Duodenal mucosa (tissue), 2 donors: ENCODE results near the gene TMEM63C.

Source experiments
- H3K27ac ChIP-seq: one replicate; pipeline ENCODE4 v1.7.0; 2013; ENCODE audit warnings: low read depth, low read length
- H3K27me3 ChIP-seq, 2 donors: one replicate each; pipeline ENCODE4 v1.7.0; 2013; ENCODE audit warnings: low read length in 2 of 2, control low read depth in 1 of 2; ENCODE audit not compliant: insufficient read depth in 2 of 2, control insufficient read depth in 1 of 2
- H3K36me3 ChIP-seq, 2 donors: one replicate each; pipeline ENCODE4 v1.7.0; 2013; ENCODE audit warnings: low read length in 2 of 2, control low read depth in 1 of 2; ENCODE audit not compliant: insufficient read depth in 2 of 2, control insufficient read depth in 1 of 2
- H3K4me1 ChIP-seq, 2 donors: one replicate each; pipeline ENCODE4 v1.7.0; 2013; ENCODE audit warnings: low read length in 2 of 2, control low read depth in 1 of 2; ENCODE audit not compliant: insufficient read depth in 2 of 2, control insufficient read depth in 1 of 2
- H3K4me3 ChIP-seq, 2 donors: one replicate each; pipeline ENCODE4 v1.7.0; 2013; ENCODE audit warnings: low read length in 2 of 2, low read depth in 1 of 2
- H3K9ac ChIP-seq, 2 donors: one replicate each; pipeline ENCODE4 v1.7.0; 2013; ENCODE audit warnings: low read length in 2 of 2, low read depth in 1 of 2
- H3K9me3 ChIP-seq, 2 donors: one replicate each; pipeline ENCODE4 v1.7.0; 2013; ENCODE audit warnings: low read length in 2 of 2, control low read depth in 1 of 2; ENCODE audit not compliant: control insufficient read depth in 1 of 2

Gene TMEM63C

GRCh38 chr14:77197988-77198387 is 16.4 kb downstream of the TMEM63C start:
- H3K36me3 ChIP-seq = no peaks in the 10 kb centered on the region
- H3K9me3 ChIP-seq = no peaks in the 10 kb centered on the region
- H3K27me3 ChIP-seq = no peaks in the 10 kb centered on the region
- H3K27ac ChIP-seq = no peak overlapping the region
- no peak overlapping the region for H3K4me3 ChIP-seq
- no peaks in the 10 kb centered on the region for H3K4me1 ChIP-seq
- no peak overlapping the region for H3K9ac ChIP-seq

- Histone ChIP-seq H3K27ac (no peak overlapping the region), H3K9me3 (no peaks in the 10 kb centered on the region), H3K27me3 (no peaks in the 10 kb centered on the region), H3K9ac (no peak overlapping the region), H3K4me1 (no peaks in the 10 kb centered on the region), H3K36me3 (no peaks in the 10 kb centered on the region), H3K4me3 (no peak overlapping the region)
Measured at GRCh38 chr14:77198561-77198960, 17.0 kb downstream of the TMEM63C start.

GRCh38 chr14:77199590-77199989 is 18.0 kb downstream of the TMEM63C start:
- Histone ChIP-seq H3K27ac (no peak overlapping the region), H3K4me3 (no peak overlapping the region)

GRCh38 chr14:77200406-77200985 is 18.9 kb downstream of the TMEM63C start:
- H3K4me3 ChIP-seq = no peak overlapping the region
- H3K27me3 ChIP-seq = peaks cover 0 to 3% of the 10 kb centered on the region in 2 donors
- H3K4me1 ChIP-seq = no peaks in the 10 kb centered on the region
- H3K9ac ChIP-seq = no peak overlapping the region
- no peaks in the 10 kb centered on the region for H3K36me3 ChIP-seq
- H3K27ac ChIP-seq = no peak overlapping the region
- H3K9me3 ChIP-seq = no peaks in the 10 kb centered on the region

More at GRCh38 chr14:77199590-77199989, 18.0 kb downstream of the TMEM63C start:
- Histone ChIP-seq H3K27me3 (peaks cover 0 to 3% of the 10 kb centered on the region in 2 donors), H3K4me1 (no peaks in the 10 kb centered on the region), H3K36me3 (no peaks in the 10 kb centered on the region), H3K9ac (no peak overlapping the region), H3K9me3 (no peaks in the 10 kb centered on the region)

- H3K36me3 ChIP-seq = no peaks in the 10 kb centered on the region
- H3K9me3 ChIP-seq = no peaks in the 10 kb centered on the region
- no peaks in the 10 kb centered on the region for H3K4me1 ChIP-seq
- peaks cover 0 to 3% of the 10 kb centered on the region in 2 donors for H3K27me3 ChIP-seq
- no peak overlapping the region for H3K27ac ChIP-seq
- H3K4me3 ChIP-seq = no peak overlapping the region
- H3K9ac ChIP-seq = no peak overlapping the region
Measured at GRCh38 chr14:77201696-77202095, 20.1 kb downstream of the TMEM63C start.

- Histone ChIP-seq H3K9me3 (no peaks in the 10 kb centered on the region), H3K36me3 (no peaks in the 10 kb centered on the region), H3K4me1 (no peaks in the 10 kb centered on the region), H3K4me3 (no peak overlapping the region), H3K27ac (no peak overlapping the region), H3K27me3 (peaks cover 0 to 3% of the 10 kb centered on the region in 2 donors), H3K9ac (no peak overlapping the region)
Measured at GRCh38 chr14:77203611-77204458, 22.2 kb downstream of the TMEM63C start.

- H3K4me1 ChIP-seq = no peaks in the 10 kb centered on the region
- no peak overlapping the region for H3K27ac ChIP-seq
- H3K27me3 ChIP-seq = peaks cover 0 to 3% of the 10 kb centered on the region in 2 donors
Measured at GRCh38 chr14:77204459-77204771, 22.8 kb downstream of the TMEM63C start.

GRCh38 chr14:77204907-77205306 is 23.3 kb downstream of the TMEM63C start:
- H3K4me3 ChIP-seq = no peak overlapping the region
- H3K4me1 ChIP-seq = no peaks in the 10 kb centered on the region
- no peaks in the 10 kb centered on the region for H3K9me3 ChIP-seq
- no peaks in the 10 kb centered on the region for H3K36me3 ChIP-seq
- no peak overlapping the region for H3K9ac ChIP-seq
- H3K27ac ChIP-seq = no peak overlapping the region
- peaks cover 0 to 3% of the 10 kb centered on the region in 2 donors for H3K27me3 ChIP-seq

More at GRCh38 chr14:77204459-77204771, 22.8 kb downstream of the TMEM63C start:
- Histone ChIP-seq H3K9me3 (no peaks in the 10 kb centered on the region), H3K9ac (no peak overlapping the region), H3K4me3 (no peak overlapping the region), H3K36me3 (no peaks in the 10 kb centered on the region)

- no peaks in the 10 kb centered on the region for H3K36me3 ChIP-seq
- no peak overlapping the region for H3K9ac ChIP-seq
- H3K4me1 ChIP-seq = no peaks in the 10 kb centered on the region
- peaks cover 0 to 3% of the 10 kb centered on the region in 2 donors for H3K27me3 ChIP-seq
- no peaks in the 10 kb centered on the region for H3K9me3 ChIP-seq
- no peak overlapping the region for H3K27ac ChIP-seq
- H3K4me3 ChIP-seq = no peak overlapping the region
Measured at GRCh38 chr14:77205566-77205965, 24.0 kb downstream of the TMEM63C start.

- no peak overlapping the region for H3K9ac ChIP-seq
Measured at GRCh38 chr14:77206261-77206824, 24.7 kb downstream of the TMEM63C start.

More at GRCh38 chr14:77206261-77206824, 24.7 kb downstream of the TMEM63C start:
- H3K4me3 ChIP-seq = no peak overlapping the region
- H3K36me3 ChIP-seq = no peaks in the 10 kb centered on the region
- H3K27ac ChIP-seq = no peak overlapping the region
- no peaks in the 10 kb centered on the region for H3K4me1 ChIP-seq
- no peaks in the 10 kb centered on the region for H3K9me3 ChIP-seq
- peaks cover 0 to 3% of the 10 kb centered on the region in 2 donors for H3K27me3 ChIP-seq
